Measurements from ENCODE around the gene C1orf174. TPM values are rescaled to one million over a fixed set of nuclear protein-coding genes. Genes with fewer than 3 reads are reported as not detected.

C1orf174 gene
- total and polyA plus RNA-seq, 2 of the 4 experiments (the other 2 are of a cell fraction) = 26.7 to 45.7 TPM

GRCh38 chr1:3851292-3851691, 48.8 kb downstream of the C1orf174 start:
- H2BK120ac ChIP-seq (ENCODE audit: low read depth, low read length) = no peak overlapping the region
- no peak overlapping the region for H2BK20ac ChIP-seq (ENCODE audit: low read depth, low read length)
- no peak overlapping the region for H2BK15ac ChIP-seq (ENCODE audit: low read depth, low read length)
- no peak overlapping the region for H3K9ac ChIP-seq (ENCODE audit: low read depth, low read length)
- dilution Hi-C loops (cut with HindIII; ENCODE audit: low sequenced_read_pairs, unreplicated experiment) = no loop called here
- no peak overlapping the region for H3K14ac ChIP-seq (replicated peaks; ENCODE audit: low read depth, low read length)
- CTCF ChIA-PET = no interaction called here
- no peaks in the 10 kb centered on the region for H3K9me3 ChIP-seq (ENCODE audit: control insufficient read depth, insufficient read depth, low read length)
- intact Hi-C loops (cut with micrococcal nuclease) = no loop called here
- no peak overlapping the region for H3K18ac ChIP-seq (ENCODE audit: low read depth, low read length)
- H3K4me3 ChIP-seq (ENCODE audit: insufficient read depth, low read depth, low read length) = no peak overlapping the region
- no peak overlapping the region for H3K4me2 ChIP-seq (ENCODE audit: low read depth, low read length)
- H4K8ac ChIP-seq (ENCODE audit: low read depth in 2 of 2, low read length in 2 of 2) = no peak overlapping the region
- no peak overlapping the region for H3K27ac ChIP-seq (ENCODE audit: insufficient read depth, low read length)
- H2AK9ac ChIP-seq (replicated peaks; ENCODE audit: low read depth, low read length, poor library complexity) = no peak overlapping the region
- no peak for DNase-seq
- no peak overlapping the region for H3K23ac ChIP-seq (ENCODE audit: low read depth, low read length)
- H3K36me3 ChIP-seq (ENCODE audit: control insufficient read depth, insufficient read depth, low read length) = peaks cover 24% of the 10 kb centered on the region
- BruUV-seq (replicated peaks) = no TSS peak
- peaks cover 3% of the 10 kb centered on the region; the same call in 1 of the 2 replicates for H4K20me1 ChIP-seq (ENCODE audit: insufficient read depth, low read length)
- TF ChIP-seq NFE2L2 (IDR thresholded peaks at IDR 0.05; ENCODE audit: low read depth, low read length) (no peak), ELK1 (IDR thresholded peaks at IDR 0.05; ENCODE audit: borderline replicate concordance, low read depth, low read length) (no peak), RFX5 (IDR thresholded peaks at IDR 0.05; ENCODE audit: low read depth, low read length) (no peak), SMC3 (IDR thresholded peaks at IDR 0.05; ENCODE audit: low read depth, low read length) (no peak), FOS (IDR thresholded peaks at IDR 0.05; ENCODE audit: low read depth, low read length) (no peak), MXI1 (IDR thresholded peaks at IDR 0.05; ENCODE audit: borderline replicate concordance, low read depth, low read length) (no peak), POLR2A (IDR thresholded peaks at IDR 0.05; ENCODE audit: low read depth, low read length) (no peak)
- TF ChIP-seq, protein P1, sequence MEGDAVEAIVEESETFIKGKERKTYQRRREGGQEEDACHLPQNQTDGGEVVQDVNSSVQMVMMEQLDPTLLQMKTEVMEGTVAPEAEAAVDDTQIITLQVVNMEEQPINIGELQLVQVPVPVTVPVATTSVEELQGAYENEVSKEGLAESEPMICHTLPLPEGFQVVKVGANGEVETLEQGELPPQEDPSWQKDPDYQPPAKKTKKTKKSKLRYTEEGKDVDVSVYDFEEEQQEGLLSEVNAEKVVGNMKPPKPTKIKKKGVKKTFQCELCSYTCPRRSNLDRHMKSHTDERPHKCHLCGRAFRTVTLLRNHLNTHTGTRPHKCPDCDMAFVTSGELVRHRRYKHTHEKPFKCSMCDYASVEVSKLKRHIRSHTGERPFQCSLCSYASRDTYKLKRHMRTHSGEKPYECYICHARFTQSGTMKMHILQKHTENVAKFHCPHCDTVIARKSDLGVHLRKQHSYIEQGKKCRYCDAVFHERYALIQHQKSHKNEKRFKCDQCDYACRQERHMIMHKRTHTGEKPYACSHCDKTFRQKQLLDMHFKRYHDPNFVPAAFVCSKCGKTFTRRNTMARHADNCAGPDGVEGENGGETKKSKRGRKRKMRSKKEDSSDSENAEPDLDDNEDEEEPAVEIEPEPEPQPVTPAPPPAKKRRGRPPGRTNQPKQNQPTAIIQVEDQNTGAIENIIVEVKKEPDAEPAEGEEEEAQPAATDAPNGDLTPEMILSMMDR (conservative IDR thresholded peaks at IDR 0.05; ENCODE audit: low read depth, low read length) = no peak
- H2AFZ ChIP-seq (replicated peaks; ENCODE audit: low read length, poor library complexity) = no peak overlapping the region
- no peak overlapping the region for H4K91ac ChIP-seq (ENCODE audit: insufficient read depth, low read depth, low read length)
- WGBS, 2 experiments (ENCODE audit: extremely low coverage in 2 of 2, insufficient read length in 1 of 2) = no CpG with 5 or more reads among the region's 6 CpGs
- ATAC-seq (ENCODE audit: low read depth) = no peak
- in situ Hi-C loops (cut with MboI; ENCODE audit: low sequenced_read_pairs) = no loop called here
- no peak overlapping the region for H2BK5ac ChIP-seq (ENCODE audit: low read depth, low read length, poor library complexity, severe bottlenecking)
- H3K56ac ChIP-seq (ENCODE audit: extremely low read depth, insufficient read depth, low read length) = no peak overlapping the region
- H3K4ac ChIP-seq (ENCODE audit: low read depth, low read length) = no peak overlapping the region
- peaks cover 19 to 20% of the 10 kb centered on the region in 2 experiments for H3K79me1 ChIP-seq (ENCODE audit: low read depth in 1 of 2, low read length in 2 of 2)
- no peak overlapping the region for H2AK5ac ChIP-seq (ENCODE audit: low read depth, low read length)
- H3K27me3 ChIP-seq (ENCODE audit: control insufficient read depth, insufficient read depth, low read length) = no peaks in the 10 kb centered on the region
- peaks cover 2% of the 10 kb centered on the region; the same call in 1 of the 2 replicates for H3K9me1 ChIP-seq (ENCODE audit: insufficient read depth, low read length)
- no peak overlapping the region for H4K5ac ChIP-seq (ENCODE audit: low read depth, low read length)
- peaks cover 2% of the 10 kb centered on the region; the same call in 1 of the 2 replicates for H3K4me1 ChIP-seq (ENCODE audit: control insufficient read depth, insufficient read depth, low read length)
- POLR2A ChIA-PET (ENCODE audit: unreplicated experiment) = no interaction called here

All from IMR-90 (cell line).